ENCODE data around the gene CMTM1.

CMTM1 gene

DNA sequence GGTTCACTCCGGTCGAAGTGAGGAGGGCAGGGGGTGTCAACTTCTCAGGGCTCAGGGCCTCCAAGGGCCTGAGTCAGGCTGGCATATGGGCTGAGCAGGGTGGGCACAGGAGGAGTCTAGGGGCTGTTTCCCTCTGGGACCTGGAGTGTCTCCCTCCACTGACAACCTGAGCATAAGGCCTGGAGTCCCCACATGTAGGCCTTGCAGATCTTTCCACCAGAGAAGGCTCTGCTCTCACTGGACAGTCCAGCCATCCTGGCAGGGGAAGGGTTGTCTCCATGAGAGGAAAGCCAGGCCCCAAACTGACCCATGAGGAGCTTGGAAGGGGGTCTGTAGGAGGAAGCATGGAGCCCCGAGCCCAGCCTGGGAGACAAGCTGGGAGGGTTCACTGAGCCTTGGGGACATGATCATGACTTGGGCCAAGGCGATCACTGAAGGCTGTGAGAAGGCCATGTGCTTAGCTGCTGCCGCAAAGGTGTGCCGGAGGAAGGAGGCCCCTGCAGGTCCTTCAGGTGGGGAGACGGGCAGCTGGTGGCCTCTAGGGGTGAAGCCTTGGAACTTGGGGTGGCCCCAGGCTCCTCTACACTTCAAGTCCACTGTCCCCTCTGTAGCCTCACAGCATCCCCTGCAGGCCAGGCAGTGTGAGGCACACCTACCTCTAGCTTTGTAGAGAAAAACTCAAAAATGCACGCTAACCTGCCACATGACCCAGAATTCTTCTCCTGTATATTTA lies 22.9 kb downstream of the CMTM1 start:
- Histone ChIP-seq H3K9me2 (replicated peaks; ENCODE audit: control insufficient read depth, low read length) (no peaks in the 10 kb centered on the region), H3F3A (ENCODE audit: control insufficient read depth, insufficient read depth) (no peaks in the 10 kb centered on the region), H3K4me1 (ENCODE audit: control insufficient read depth, low read length) (peaks cover 11% of the 10 kb centered on the region), H3K4me3 (ENCODE audit: low read length) (no peak overlapping the region), H3K9me3 (ENCODE audit: control insufficient read depth, insufficient read depth, low read length) (no peaks in the 10 kb centered on the region), H3K36me3 (ENCODE audit: control insufficient read depth, low read length) (no peaks in the 10 kb centered on the region), H3K79me2 (ENCODE audit: control insufficient read depth, low read length) (no peaks in the 10 kb centered on the region), H3K4me2 (ENCODE audit: low read length) (no peak overlapping the region), H3K27me3 (ENCODE audit: control insufficient read depth, low read length) (peaks cover 19% of the 10 kb centered on the region), H4K20me1 (ENCODE audit: control insufficient read depth, insufficient read depth, low read depth, low read length) (no peaks in the 10 kb centered on the region), H3K27ac (ENCODE audit: low read depth, low read length) (no peak overlapping the region)
- TF ChIP-seq CTCF (IDR thresholded peaks at IDR 0.05; ENCODE audit: low read depth, low read length, poor library complexity, severe bottlenecking) (peak; percentile 82), EZH2phosphoT487 (IDR thresholded peaks at IDR 0.05; ENCODE audit: borderline replicate concordance, low read length) (no peak)

- no peak overlapping the region for H3K27ac ChIP-seq (ENCODE audit: low read depth, low read length)
- H3K4me1 ChIP-seq (ENCODE audit: control insufficient read depth, low read length), result peaks cover 21% of the 10 kb centered on the region
- no peaks in the 10 kb centered on the region for H3K36me3 ChIP-seq (ENCODE audit: control insufficient read depth, low read length)
- no peaks in the 10 kb centered on the region for H3K79me2 ChIP-seq (ENCODE audit: control insufficient read depth, low read length)
- H3K9me2 ChIP-seq (replicated peaks; ENCODE audit: control insufficient read depth, low read length), result no peaks in the 10 kb centered on the region
- no peak overlapping the region for H3K4me3 ChIP-seq (ENCODE audit: low read length)
- no peak for TF ChIP-seq CTCF (IDR thresholded peaks at IDR 0.05; ENCODE audit: low read depth, low read length, poor library complexity, severe bottlenecking)
- TF ChIP-seq EZH2phosphoT487 (IDR thresholded peaks at IDR 0.05; ENCODE audit: borderline replicate concordance, low read length), result no peak
- H4K20me1 ChIP-seq (ENCODE audit: control insufficient read depth, insufficient read depth, low read depth, low read length), result no peaks in the 10 kb centered on the region
- no peaks in the 10 kb centered on the region for H3K9me3 ChIP-seq (ENCODE audit: control insufficient read depth, insufficient read depth, low read length)
- H3K27me3 ChIP-seq (ENCODE audit: control insufficient read depth, low read length), result peaks cover 26% of the 10 kb centered on the region
- no peak overlapping the region; the same call in 1 of the 2 replicates for H3K4me2 ChIP-seq (ENCODE audit: low read length)
- H3F3A ChIP-seq (ENCODE audit: control insufficient read depth, insufficient read depth), result no peaks in the 10 kb centered on the region
These were observed 24.1 kb downstream of the CMTM1 start for GRCh38 chr16:66590322-66590721.

DNA sequence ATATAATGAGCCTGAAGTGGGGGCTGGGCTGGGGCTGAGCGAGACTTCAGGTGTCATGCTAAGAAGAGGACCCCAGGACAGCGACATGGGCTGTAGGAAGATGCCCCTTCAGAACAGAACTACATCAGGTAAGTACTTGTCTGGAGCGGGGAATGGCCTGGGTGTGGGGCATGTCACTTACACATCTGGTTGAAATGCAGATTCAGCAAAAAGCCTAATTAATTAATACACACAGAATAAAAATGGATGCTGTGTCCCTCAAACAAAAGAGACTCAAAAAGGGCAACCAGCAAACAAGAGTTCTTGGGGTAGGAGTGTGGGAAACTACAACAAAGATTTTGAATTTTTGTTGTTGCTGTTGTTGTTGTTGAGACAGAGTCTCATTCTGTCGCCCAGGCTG lies 24.8 kb downstream of the CMTM1 start:
- H4K20me1 ChIP-seq (ENCODE audit: control insufficient read depth, insufficient read depth, low read depth, low read length), result no peaks in the 10 kb centered on the region
- TF ChIP-seq CTCF (IDR thresholded peaks at IDR 0.05; ENCODE audit: low read depth, low read length, poor library complexity, severe bottlenecking), result no peak
- no peak for TF ChIP-seq EZH2phosphoT487 (IDR thresholded peaks at IDR 0.05; ENCODE audit: borderline replicate concordance, low read length)
- H3K4me2 ChIP-seq (ENCODE audit: low read length), result no peak overlapping the region
- no peaks in the 10 kb centered on the region for H3K9me3 ChIP-seq (ENCODE audit: control insufficient read depth, insufficient read depth, low read length)
- H3K4me1 ChIP-seq (ENCODE audit: control insufficient read depth, low read length), result peaks cover 17% of the 10 kb centered on the region
- H3F3A ChIP-seq (ENCODE audit: control insufficient read depth, insufficient read depth), result no peaks in the 10 kb centered on the region
- peaks cover 26% of the 10 kb centered on the region for H3K27me3 ChIP-seq (ENCODE audit: control insufficient read depth, low read length)
- H3K27ac ChIP-seq (ENCODE audit: low read depth, low read length), result no peak overlapping the region
- no peaks in the 10 kb centered on the region for H3K9me2 ChIP-seq (replicated peaks; ENCODE audit: control insufficient read depth, low read length)
- no peaks in the 10 kb centered on the region for H3K79me2 ChIP-seq (ENCODE audit: control insufficient read depth, low read length)
- H3K4me3 ChIP-seq (ENCODE audit: low read length), result no peak overlapping the region
- no peaks in the 10 kb centered on the region for H3K36me3 ChIP-seq (ENCODE audit: control insufficient read depth, low read length)
